ENCODE measurements around the gene RMND1.

DNA sequence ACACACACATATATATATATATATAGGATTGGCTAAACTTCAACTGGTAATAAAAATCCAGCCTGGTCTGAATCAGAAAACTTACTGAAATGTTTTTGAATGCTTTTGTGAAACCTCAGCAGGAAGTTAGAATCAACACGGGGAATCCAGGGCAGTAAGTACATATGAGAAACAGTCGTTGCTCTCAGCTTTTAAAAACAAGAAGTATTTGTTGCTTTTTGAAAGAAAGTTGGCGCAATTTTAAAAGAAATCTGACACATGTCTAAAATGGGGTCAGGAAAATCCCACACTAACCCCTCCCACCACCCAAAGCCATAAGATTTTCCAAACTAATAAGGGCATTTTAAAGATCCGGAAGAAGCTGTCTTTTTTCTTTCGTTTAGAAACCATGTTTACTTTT is 30.4 kb upstream of the RMND1 start:
- TF ChIP-seq, protein P1, sequence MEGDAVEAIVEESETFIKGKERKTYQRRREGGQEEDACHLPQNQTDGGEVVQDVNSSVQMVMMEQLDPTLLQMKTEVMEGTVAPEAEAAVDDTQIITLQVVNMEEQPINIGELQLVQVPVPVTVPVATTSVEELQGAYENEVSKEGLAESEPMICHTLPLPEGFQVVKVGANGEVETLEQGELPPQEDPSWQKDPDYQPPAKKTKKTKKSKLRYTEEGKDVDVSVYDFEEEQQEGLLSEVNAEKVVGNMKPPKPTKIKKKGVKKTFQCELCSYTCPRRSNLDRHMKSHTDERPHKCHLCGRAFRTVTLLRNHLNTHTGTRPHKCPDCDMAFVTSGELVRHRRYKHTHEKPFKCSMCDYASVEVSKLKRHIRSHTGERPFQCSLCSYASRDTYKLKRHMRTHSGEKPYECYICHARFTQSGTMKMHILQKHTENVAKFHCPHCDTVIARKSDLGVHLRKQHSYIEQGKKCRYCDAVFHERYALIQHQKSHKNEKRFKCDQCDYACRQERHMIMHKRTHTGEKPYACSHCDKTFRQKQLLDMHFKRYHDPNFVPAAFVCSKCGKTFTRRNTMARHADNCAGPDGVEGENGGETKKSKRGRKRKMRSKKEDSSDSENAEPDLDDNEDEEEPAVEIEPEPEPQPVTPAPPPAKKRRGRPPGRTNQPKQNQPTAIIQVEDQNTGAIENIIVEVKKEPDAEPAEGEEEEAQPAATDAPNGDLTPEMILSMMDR (IDR thresholded peaks at IDR 0.05 in 8 of 11, conservative IDR thresholded peaks at IDR 0.05 in 3 of 11), result no peak
- no peak for TF ChIP-seq POLR2AphosphoS5 (IDR thresholded peaks at IDR 0.05)
